MM.1S (cell line): Measurements from ENCODE around the gene SH3BP2.

Source experiments
- DNase-seq: peaks from one replicate; pipeline ENCODE4 v3.0.0-alpha.2; 2015
- H2AFZ ChIP-seq: fragments of 300-600 bp; sonication (generic); 2 replicates; pipeline ENCODE4 v1.6.0; 2016; ENCODE audit warnings: antibody characterized with exemption, low read length
- H3F3A ChIP-seq: fragments of 300-600 bp; sonication (generic); 2 replicates; pipeline ENCODE4 v1.6.1; 2016; ENCODE audit warnings: mild to moderate bottlenecking, antibody characterized with exemption, low read length, moderate library complexity, mixed read lengths; ENCODE audit not compliant: insufficient read depth
- H3K27ac ChIP-seq: fragments of 300-600 bp; sonication (generic); 2 replicates; pipeline ENCODE4 v1.5.1; 2016; ENCODE audit warnings: mild to moderate bottlenecking, low read length
- H3K27me3 ChIP-seq: fragments of 300-600 bp; sonication (generic); replicated peaks from 2 replicates; pipeline ENCODE4 v1.6.0; 2016; ENCODE audit warnings: low read length; ENCODE audit not compliant: insufficient read depth
- H3K36me3 ChIP-seq: fragments of 300-600 bp; sonication (generic); replicated peaks from 2 replicates; pipeline ENCODE4 v1.6.1; 2016; ENCODE audit warnings: mild to moderate bottlenecking, low read length, mixed read lengths; ENCODE audit not compliant: insufficient read depth
- H3K4me1 ChIP-seq: fragments of 300-600 bp; sonication (generic); 2 replicates; pipeline ENCODE4 v1.6.1; 2016; ENCODE audit warnings: low read length, mixed read lengths
- H3K4me2 ChIP-seq: fragments of 300-600 bp; sonication (generic); 2 replicates; pipeline ENCODE4 v1.6.0; 2016; ENCODE audit warnings: low read depth, low read length
- H3K4me3 ChIP-seq: fragments of 300-600 bp; sonication (generic); 2 replicates; pipeline ENCODE4 v1.5.1; 2016; ENCODE audit warnings: low read length, mixed read lengths
- H3K79me2 ChIP-seq: fragments of 300-600 bp; sonication (generic); 2 replicates; pipeline ENCODE4 v1.6.1; 2016; ENCODE audit warnings: mixed run types, low read length, mixed read lengths
- H3K9ac ChIP-seq: fragments of 300-600 bp; sonication (generic); 2 replicates; pipeline ENCODE4 v1.6.1; 2016; ENCODE audit warnings: low read length, mixed read lengths
- H3K9me2 ChIP-seq: fragments of 300-600 bp; sonication (generic); replicated peaks from 2 replicates; pipeline ENCODE4 v1.6.1; 2016; ENCODE audit warnings: mild to moderate bottlenecking, low read length, mixed read lengths; ENCODE audit not compliant: insufficient read depth
- H3K9me3 ChIP-seq: fragments of 300-600 bp; sonication (generic); replicated peaks from 2 replicates; pipeline ENCODE4 v1.6.1; 2016; ENCODE audit warnings: mild to moderate bottlenecking, low read length, mixed read lengths; ENCODE audit not compliant: insufficient read depth
- H4K20me1 ChIP-seq: fragments of 300-600 bp; sonication (generic); 2 replicates; pipeline ENCODE4 v1.6.1; 2016; ENCODE audit warnings: mild to moderate bottlenecking, low read length, moderate library complexity, mixed read lengths; ENCODE audit not compliant: insufficient read depth
- EZH2 ChIP-seq: fragments of 300-600 bp; sonication (generic); optimal IDR thresholded peaks from 2 replicates; pipeline ENCODE3; 2017; ENCODE audit warnings: low read depth, mild to moderate bottlenecking, antibody characterized with exemption, low read length, mixed read lengths
- EZH2phosphoT487 ChIP-seq: fragments of 300-600 bp; sonication (generic); IDR thresholded peaks from 2 replicates; pipeline ENCODE4 v1.6.1; 2018; ENCODE audit warnings: antibody characterized with exemption, low read length
- TF ChIP-seq, protein P1 (sequence below): fragments of 300-600 bp; sonication (generic); IDR thresholded peaks from 2 replicates; pipeline ENCODE4 v1.5.1; 2016; ENCODE audit warnings: antibody characterized with exemption, low read length, mixed read lengths

Gene SH3BP2

DNA sequence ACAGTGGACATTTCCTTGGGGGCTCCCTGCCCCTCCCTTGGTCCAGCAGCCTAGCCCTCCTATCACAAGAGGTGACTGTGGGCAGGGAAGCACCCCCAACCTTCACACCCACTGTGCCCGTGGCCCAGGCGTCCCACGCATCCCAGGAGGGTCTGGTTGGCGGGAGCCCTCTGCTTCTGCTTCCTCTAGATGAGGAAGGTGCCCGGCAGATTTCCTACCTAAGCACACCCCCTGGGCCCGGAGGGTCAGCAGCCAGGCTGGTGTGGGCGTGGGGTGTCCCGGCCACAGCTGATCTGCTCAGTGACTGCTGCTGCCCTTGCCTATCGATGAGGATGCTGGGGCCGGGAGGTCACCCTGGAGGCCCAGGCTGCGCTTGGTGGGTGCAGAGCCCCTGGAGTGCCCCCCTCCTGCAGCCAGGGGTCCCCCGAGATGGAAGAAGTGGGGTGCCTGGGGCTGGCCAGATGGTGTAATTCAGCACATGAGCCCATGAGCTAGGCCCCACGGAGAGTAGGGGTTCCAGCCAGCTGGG, 12.2 kb downstream of the SH3BP2 start:
- DNase-seq: no peak
- no peaks in the 10 kb centered on the region for H4K20me1 ChIP-seq
- H3K9me3 ChIP-seq: no peaks in the 10 kb centered on the region
- no peaks in the 10 kb centered on the region for H3K9me2 ChIP-seq
- TF ChIP-seq, protein P1, sequence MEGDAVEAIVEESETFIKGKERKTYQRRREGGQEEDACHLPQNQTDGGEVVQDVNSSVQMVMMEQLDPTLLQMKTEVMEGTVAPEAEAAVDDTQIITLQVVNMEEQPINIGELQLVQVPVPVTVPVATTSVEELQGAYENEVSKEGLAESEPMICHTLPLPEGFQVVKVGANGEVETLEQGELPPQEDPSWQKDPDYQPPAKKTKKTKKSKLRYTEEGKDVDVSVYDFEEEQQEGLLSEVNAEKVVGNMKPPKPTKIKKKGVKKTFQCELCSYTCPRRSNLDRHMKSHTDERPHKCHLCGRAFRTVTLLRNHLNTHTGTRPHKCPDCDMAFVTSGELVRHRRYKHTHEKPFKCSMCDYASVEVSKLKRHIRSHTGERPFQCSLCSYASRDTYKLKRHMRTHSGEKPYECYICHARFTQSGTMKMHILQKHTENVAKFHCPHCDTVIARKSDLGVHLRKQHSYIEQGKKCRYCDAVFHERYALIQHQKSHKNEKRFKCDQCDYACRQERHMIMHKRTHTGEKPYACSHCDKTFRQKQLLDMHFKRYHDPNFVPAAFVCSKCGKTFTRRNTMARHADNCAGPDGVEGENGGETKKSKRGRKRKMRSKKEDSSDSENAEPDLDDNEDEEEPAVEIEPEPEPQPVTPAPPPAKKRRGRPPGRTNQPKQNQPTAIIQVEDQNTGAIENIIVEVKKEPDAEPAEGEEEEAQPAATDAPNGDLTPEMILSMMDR: no peak
- TF ChIP-seq EZH2: no peak
- TF ChIP-seq EZH2phosphoT487: no peak
- H3K4me3 ChIP-seq: no peak overlapping the region
- H3F3A ChIP-seq: no peaks in the 10 kb centered on the region
- no peak overlapping the region for H3K9ac ChIP-seq
- H3K4me1 ChIP-seq: no peaks in the 10 kb centered on the region
- H2AFZ ChIP-seq: no peak overlapping the region
- no peak overlapping the region for H3K4me2 ChIP-seq
- H3K36me3 ChIP-seq: no peaks in the 10 kb centered on the region
- H3K27ac ChIP-seq: no peak overlapping the region
- no peaks in the 10 kb centered on the region for H3K79me2 ChIP-seq
- H3K27me3 ChIP-seq: no peaks in the 10 kb centered on the region

DNA sequence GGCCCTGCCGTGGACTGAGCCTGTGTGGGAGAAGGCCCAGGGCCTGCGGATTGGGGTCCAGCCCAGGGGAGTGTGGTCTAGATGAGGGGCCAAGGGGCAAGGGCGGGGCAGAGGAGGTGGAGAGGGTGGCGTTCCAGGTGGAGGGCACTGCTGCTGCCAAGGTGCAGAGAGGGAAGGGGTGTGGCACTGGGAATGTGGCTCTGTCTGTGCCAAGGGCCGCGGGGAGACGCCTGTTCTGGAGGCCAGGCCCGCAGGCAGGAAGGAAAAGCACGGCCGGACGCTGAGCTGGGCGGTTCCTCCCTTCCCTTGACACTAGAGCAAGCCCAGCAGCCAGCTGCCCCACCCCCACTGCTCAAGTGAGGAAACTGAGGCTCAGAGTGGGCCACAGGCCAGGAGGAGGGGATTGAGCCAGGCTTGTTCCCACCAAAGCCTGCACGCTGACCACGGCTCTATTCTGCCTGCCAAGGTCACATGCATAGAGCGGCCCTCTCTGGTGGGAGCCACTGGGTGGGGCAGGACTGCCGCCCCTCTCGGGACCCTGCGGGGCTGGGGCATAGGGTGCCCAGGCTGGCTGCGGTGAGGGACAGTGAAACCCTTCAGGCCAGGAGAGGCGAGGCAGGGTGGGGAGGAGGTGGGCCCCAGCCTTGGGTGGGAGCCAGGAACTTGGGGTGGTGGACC, 13.0 kb downstream of the SH3BP2 start:
- H4K20me1 ChIP-seq: no peaks in the 10 kb centered on the region

DNA sequence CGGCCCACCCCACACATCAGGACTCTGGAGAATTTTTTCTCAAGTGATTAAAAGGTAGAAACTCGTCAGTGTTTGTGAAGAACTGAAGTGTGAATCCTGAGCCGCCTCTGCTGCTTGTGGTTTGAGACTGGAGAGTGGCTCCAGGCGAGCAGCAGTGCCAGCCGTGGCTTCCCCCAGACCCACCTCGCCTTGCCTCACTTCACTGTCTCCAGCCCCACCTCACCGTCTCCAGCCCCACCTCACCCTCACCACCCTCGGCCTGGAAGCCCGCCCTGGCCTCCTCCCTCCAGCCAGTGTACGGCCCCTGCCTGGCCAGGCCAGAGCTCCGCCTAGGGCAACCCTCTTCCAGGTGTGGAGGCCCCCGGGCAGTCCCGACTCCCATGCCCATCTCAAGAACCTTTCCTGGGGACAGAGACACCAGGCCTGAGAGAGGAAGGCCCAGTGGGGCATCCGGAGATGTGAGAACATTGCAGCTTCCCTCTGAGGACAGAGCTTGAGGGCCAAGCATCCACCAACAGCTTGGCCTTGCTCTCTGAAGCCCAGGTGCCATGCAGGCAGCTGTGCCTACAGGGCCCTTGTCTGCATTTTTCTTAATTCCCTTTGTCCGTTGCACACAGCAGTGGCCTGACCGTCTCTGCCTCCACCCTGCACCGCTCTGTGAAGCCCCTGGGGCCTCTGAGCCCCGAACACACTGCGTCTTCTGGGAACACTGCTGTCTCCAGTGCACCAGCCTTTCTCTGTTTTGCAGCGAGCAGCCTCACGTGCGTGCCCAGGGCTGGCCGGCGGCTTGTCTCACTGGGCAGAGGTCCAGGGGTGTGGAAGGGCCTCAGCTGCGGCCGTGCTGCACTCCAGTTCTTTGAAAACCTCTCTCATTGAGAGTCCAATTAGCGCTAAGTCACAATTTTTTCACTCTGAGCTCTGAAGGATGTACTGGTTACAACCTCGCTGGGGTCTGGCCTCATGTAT, 13.8 kb downstream of the SH3BP2 start:
- no peaks in the 10 kb centered on the region for H3K27me3 ChIP-seq
- H3K4me1 ChIP-seq: peaks cover 6% of the 10 kb centered on the region
- H2AFZ ChIP-seq: no peak overlapping the region
- no peak for DNase-seq
- no peak overlapping the region for H3K4me2 ChIP-seq
- no peaks in the 10 kb centered on the region for H3K36me3 ChIP-seq
- no peak overlapping the region for H3K27ac ChIP-seq
- H4K20me1 ChIP-seq: no peaks in the 10 kb centered on the region
- H3K9me3 ChIP-seq: no peaks in the 10 kb centered on the region
- no peak overlapping the region for H3K4me3 ChIP-seq
- no peaks in the 10 kb centered on the region for H3K9me2 ChIP-seq
- no peak overlapping the region for H3K9ac ChIP-seq
- H3K79me2 ChIP-seq: peaks cover 4% of the 10 kb centered on the region
- H3F3A ChIP-seq: 0 out of 2 replicates have a peak, but pooled peaks cover 4% of the 10 kb centered on the region
- TF ChIP-seq, protein P1: no peak
- no peak for TF ChIP-seq EZH2

More for the DNA sequence above, 13.0 kb downstream of the SH3BP2 start:
- H3K27ac ChIP-seq: no peak overlapping the region
- no peak for DNase-seq
- no peaks in the 10 kb centered on the region for H3K36me3 ChIP-seq
- no peaks in the 10 kb centered on the region for H3K79me2 ChIP-seq
- H3K4me1 ChIP-seq: no peaks in the 10 kb centered on the region
- no peaks in the 10 kb centered on the region for H3K9me3 ChIP-seq
- no peak overlapping the region for H3K9ac ChIP-seq
- TF ChIP-seq, protein P1: no peak
- TF ChIP-seq EZH2phosphoT487: no peak
- H3F3A ChIP-seq: no peaks in the 10 kb centered on the region
- no peak overlapping the region for H2AFZ ChIP-seq
- no peaks in the 10 kb centered on the region for H3K9me2 ChIP-seq
- H3K4me2 ChIP-seq: no peak overlapping the region
- no peak overlapping the region for H3K4me3 ChIP-seq
- H3K27me3 ChIP-seq: no peaks in the 10 kb centered on the region
